Activated CD4-positive, alpha-beta T cell treated with anti-CD3 and anti-CD28 coated beads, Interleukin-2, amount 50 U/mL, for 4 hours (primary cell): Measurements from ENCODE around the gene PRDX6.
"Not testable (repeated sequence)": the region's sequence is repeated elsewhere in the genome, so short reads cannot be mapped to it uniquely, and the experiment has no call there.

ENCODE experiments used
- DNase-seq, 2 experiments: peaks; one replicate each; pipeline ENCODE4 v3.0.0-alpha.2; 2020

Gene PRDX6

DNA sequence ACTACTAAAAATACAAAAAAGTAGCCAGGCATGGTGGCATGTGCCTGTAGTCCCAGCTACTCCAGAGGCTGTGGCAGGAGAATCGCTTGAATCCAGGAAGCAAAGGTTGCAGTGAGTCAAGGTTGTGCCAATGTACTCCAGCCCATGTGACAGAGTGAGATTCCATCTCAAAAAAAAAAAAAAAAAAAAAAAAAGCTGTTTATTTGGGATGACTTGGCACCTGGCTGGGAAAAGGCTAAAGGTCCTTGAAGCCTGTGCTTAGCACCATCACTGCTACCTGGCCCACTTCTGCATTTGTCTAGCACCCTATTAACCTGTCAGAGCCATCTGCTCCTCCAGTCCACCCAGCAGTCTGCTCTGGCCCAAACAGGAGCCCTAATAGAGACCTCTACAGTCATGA lies 25.0 kb downstream of the PRDX6 start:
- no peak for DNase-seq

GRCh38 chr1:173503391-173503790 lies 26.3 kb downstream of the PRDX6 start:
- no peak for DNase-seq

DNA sequence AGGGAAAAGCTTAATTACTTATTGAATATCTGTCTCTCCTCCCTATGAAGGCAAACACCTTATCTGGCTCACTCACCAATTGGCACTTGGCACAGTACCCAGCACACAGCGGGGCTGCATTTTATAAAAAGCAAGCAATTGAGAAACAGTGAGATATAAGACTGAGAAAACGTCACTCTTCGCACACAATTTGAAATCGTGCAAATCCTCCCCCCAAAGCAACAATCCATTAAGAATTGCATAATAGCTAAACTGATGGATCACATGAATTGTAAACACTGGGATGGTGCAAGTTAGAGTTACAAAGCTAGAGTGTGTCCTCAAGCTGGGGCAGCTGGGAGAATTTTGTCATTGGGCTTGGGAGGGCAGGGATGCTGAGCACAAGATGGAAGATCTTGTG lies 27.1 kb downstream of the PRDX6 start:
- DNase-seq: no peak

DNA sequence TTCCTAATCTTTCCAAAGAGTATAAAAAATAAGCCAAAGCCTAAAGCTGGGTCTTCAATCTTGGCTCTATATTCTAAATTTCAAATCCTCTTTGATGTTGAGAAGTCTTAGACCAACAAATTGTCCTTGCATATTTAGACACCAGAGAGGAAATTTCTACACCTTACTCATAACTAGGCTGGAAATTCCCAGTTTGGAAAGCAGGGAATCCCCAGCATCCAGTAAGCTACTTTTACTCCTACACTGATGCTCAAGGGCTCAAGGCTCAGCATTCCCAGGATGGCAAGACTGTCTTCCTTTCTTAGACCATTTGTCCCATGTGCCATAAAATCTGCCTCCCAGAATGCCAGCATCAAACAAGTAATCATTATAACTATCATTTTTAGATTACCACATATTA lies 28.3 kb downstream of the PRDX6 start:
- DNase-seq: no peak

- DNase-seq: no peak
Measured at GRCh38 chr1:173506437-173506836, 29.3 kb downstream of the PRDX6 start.

DNA sequence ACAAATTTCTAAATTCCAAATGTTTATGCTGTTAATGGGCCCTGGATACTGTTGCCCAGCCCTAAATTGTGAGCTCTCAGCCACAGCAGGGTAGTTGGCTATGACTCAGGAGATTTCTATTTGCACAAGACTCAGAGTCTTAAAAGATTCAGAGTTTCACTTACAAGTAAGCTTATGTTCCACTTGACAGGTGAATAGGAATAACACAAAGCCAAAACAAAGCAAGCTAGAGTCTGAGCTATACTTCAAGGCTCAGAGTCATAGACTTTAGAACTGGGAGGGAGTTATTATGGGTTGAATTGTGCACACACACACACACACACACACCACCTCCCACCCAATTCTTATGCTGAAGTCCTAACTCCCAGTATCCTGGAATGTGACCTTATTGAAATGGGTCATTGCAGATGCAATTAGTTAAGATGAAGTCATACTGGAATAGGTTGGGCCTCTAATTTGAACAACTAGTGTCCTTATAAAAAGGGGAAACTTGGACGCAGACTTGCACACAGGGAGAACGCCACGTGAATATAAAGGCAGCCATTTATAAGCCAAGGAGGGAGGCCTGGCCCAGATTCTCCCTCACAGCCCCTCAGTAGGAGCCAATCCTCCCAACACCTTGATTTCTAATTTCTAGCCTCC lies 30.2 kb downstream of the PRDX6 start:
- no peak for DNase-seq

GRCh38 chr1:173507847-173508209 lies 30.7 kb downstream of the PRDX6 start:
- no peak for DNase-seq

- DNase-seq: no peak
Measured at GRCh38 chr1:173508541-173508940, 31.4 kb downstream of the PRDX6 start.

DNA sequence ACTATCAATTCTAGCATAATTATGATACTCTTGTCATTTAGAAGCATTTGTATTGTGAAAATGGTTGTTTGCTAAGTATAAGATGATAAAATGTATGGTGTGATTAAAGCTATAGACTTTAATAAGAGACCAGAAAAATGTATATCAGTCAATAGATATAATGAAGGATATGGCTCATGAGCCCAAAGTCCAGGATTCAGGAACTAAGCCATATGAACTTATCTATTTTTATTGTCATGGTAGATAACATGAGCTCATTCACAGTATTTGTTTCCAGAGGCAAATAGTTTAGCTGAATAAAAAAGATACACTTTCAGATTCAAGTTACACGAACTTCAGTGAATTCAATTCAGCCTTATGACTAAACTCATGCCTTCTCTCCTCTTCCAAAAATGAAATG lies 32.7 kb downstream of the PRDX6 start:
- DNase-seq: no peak

GRCh38 chr1:173514503-173514902 lies 37.4 kb downstream of the PRDX6 start:
- DNase-seq: not testable (repeated sequence)

- DNase-seq: no peak
Measured at GRCh38 chr1:173520799-173521198, 43.7 kb downstream of the PRDX6 start.

DNA sequence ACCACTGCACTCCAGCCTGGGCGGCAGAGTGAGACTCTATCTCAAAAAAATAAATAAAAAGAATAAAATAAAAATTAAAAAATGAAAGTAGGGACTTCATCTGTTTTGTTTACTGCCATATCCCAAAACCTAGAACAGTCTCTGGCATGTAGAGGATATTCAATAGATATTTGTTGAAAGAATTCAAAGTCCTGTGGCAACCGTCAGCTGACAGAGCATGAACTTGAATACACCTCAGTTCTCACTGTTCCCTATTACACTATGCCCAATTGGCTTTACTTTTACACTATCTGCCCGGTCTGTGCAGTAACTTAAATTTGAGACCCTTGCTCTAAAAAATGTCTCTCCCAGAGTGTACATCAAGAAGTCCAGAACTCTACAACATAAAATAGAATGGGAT lies 46.2 kb downstream of the PRDX6 start:
- no peak for DNase-seq

- DNase-seq: no peak
Measured at GRCh38 chr1:173525926-173526325, 48.8 kb downstream of the PRDX6 start.

- DNase-seq: no peak
Measured at GRCh38 chr1:173527151-173527826, 50.2 kb downstream of the PRDX6 start.

DNA sequence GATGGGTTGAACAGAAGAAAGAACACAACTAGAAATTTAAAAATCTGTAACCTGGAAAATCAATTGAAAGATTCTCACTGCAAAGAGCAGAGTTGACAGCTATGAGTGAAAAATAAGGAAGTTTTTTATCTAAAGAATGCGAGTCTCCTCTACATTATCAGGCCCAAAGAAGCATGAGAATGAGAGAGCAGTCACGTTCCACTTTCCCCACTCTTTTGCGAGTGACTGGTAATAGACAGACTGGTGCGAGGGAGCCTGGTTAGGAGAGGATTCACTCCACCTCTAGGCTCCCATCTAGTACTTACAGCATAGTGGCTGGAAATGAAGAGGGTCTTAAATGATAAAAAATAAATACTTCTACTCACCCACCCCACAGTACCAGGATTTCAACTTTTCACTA lies 52.0 kb downstream of the PRDX6 start:
- no peak for DNase-seq

GRCh38 chr1:173530795-173531693 lies 53.9 kb downstream of the PRDX6 start:
- DNase-seq: no peak

DNA sequence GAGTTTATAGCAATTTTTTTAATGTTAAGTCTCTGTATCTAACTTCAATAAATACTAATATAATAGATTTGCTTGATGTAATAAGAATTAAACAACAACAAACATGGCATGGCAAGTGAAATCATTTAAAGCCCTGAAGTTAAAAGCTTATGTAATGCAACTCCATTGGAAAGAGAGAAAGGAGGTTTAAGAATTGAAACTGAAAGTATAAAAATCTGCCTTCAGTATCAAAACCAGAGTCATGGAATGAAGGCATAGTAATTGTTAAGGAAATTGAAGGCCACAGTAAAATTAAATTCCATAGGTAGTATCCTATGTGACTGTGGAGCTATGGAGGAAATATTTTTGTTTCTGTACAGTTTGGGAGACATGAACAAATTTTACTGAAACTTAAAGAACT lies 55.1 kb downstream of the PRDX6 start:
- no peak for DNase-seq

DNA sequence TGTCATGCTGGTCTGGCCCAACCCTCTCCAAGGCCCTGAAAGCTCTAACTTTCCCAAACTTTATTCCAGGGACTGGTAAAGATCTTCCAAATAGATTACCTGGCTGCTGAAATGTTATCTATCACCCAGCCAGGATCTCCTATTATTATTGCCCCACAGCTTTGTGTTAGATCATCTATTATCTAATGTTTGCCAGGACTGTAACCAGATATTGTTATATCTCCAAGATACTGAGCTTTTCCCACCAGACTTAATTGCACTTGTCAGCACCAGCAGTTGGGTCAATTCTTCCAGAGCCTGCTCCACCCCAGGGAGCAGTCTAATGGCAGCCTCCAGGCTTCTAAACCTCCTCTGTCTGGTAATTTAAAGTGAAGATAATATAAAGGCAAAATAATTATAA lies 59.1 kb downstream of the PRDX6 start:
- DNase-seq: no peak
